Vagina (tissue), 2 donors: ENCODE measurements around the gene SLC25A2.

ENCODE experiments used
- CTCF ChIP-seq, 3 experiments: fragments of 450-650 bp in 2 of 3; fragments of 200-600 bp in 1 of 3; sonication (generic) in 1 of 3; IDR thresholded peaks; one replicate each; pipeline ENCODE4 v1.5.1; 2017 to 2019; ENCODE audit warnings: antibody characterized with exemption in 3 of 3, mild to moderate bottlenecking in 2 of 3, moderate library complexity in 2 of 3
- POLR2A ChIP-seq, 2 donors: fragments of 450-650 bp; IDR thresholded peaks; one replicate each; pipeline ENCODE4 v1.6.1; 2017; ENCODE audit warnings: antibody characterized with exemption in 2 of 2, mild to moderate bottlenecking in 2 of 2, moderate library complexity in 2 of 2
- POLR2AphosphoS5 ChIP-seq, 2 donors: sonication (generic); formaldehyde crosslinking; IDR thresholded peaks; one replicate each; pipeline ENCODE4 v1.9.0; 2017; ENCODE audit warnings: antibody characterized with exemption in 2 of 2, mild to moderate bottlenecking in 2 of 2, low read depth in 1 of 2; ENCODE audit not compliant: insufficient read depth in 1 of 2

- TF ChIP-seq CTCF (IDR thresholded peaks at IDR 0.05) (no peak), POLR2A (IDR thresholded peaks at IDR 0.05) (no peak), POLR2AphosphoS5 (IDR thresholded peaks at IDR 0.05; ENCODE audit: insufficient read depth in 1 of 2, low read depth in 1 of 2) (no peak)
Observed at GRCh38 chr5:141345327-141345726, 41.5 kb upstream of the SLC25A2 start.
